HepG2 (cell line): Measurements from ENCODE around the gene PRRT1. TPM values are rescaled to one million over a fixed set of nuclear protein-coding genes. Genes with fewer than 3 reads are reported as not detected.

Experiments
- HOXA5 ChIP-seq: sonication (generic); formaldehyde crosslinking; IDR thresholded peaks from 2 replicates; pipeline ENCODE4 v1.4.0; 2020; ENCODE audit warnings: missing genetic modification reagents
- MAX ChIP-seq: IDR thresholded peaks from 2 replicates; pipeline ENCODE4 v1.6.1; 2012; ENCODE audit warnings: inconsistent platforms
- MEIS1 ChIP-seq: sonication (generic); formaldehyde crosslinking; IDR thresholded peaks from 2 replicates; pipeline ENCODE4 v1.9.0; 2021; ENCODE audit warnings: mild to moderate bottlenecking, missing genetic modification reagents, moderate library complexity, borderline replicate concordance
- MEIS2 ChIP-seq: sonication (generic); formaldehyde crosslinking; IDR thresholded peaks from 2 replicates; pipeline ENCODE4 v1.9.0; 2021; ENCODE audit warnings: mild to moderate bottlenecking, missing genetic modification reagents
- NCOR1 ChIP-seq: fragments of 200-600 bp; sonication (generic); IDR thresholded peaks from 2 replicates; pipeline ENCODE4 v1.7.0; 2017; ENCODE audit warnings: antibody characterized with exemption, low read length, borderline replicate concordance
- REST ChIP-seq, 2 experiments: IDR thresholded peaks; 2 replicates each; pipeline ENCODE4 v1.6.1; 2011 to 2012; ENCODE audit warnings: low read length in 2 of 2, borderline replicate concordance in 1 of 2, low read depth in 1 of 2, mild to moderate bottlenecking in 1 of 2, moderate library complexity in 1 of 2
- SOX13 ChIP-seq, 3 experiments: fragments of 450-650 bp in 1 of 3; sonication (generic) in 1 of 3; formaldehyde crosslinking in 1 of 3; IDR thresholded peaks in 2 of 3; conservative IDR thresholded peaks in 1 of 3; 2 replicates each; pipeline versions ENCODE4 v1.5.0 to v1.6.1; 2016 to 2020; ENCODE audit warnings: antibody characterized with exemption in 1 of 3, mild to moderate bottlenecking in 1 of 3, missing compliant biosample characterization in 1 of 3, missing genetic modification reagents in 1 of 3, moderate library complexity in 1 of 3
- THAP8 ChIP-seq: sonication (generic); formaldehyde crosslinking; IDR thresholded peaks from 2 replicates; pipeline ENCODE4 v1.5.1; 2020; ENCODE audit warnings: missing genetic modification reagents, mild to moderate bottlenecking, borderline replicate concordance
- ZBTB2 ChIP-seq: sonication (generic); formaldehyde crosslinking; IDR thresholded peaks from 2 replicates; pipeline ENCODE4 v1.8.0; 2022; ENCODE audit warnings: low read depth, missing genetic modification reagents
- ZBTB4 ChIP-seq: sonication (generic); formaldehyde crosslinking; IDR thresholded peaks from 2 replicates; pipeline ENCODE4 v1.4.0; 2020; ENCODE audit warnings: missing genetic modification reagents, mild to moderate bottlenecking, borderline replicate concordance
- ZNF138 ChIP-seq: sonication (generic); formaldehyde crosslinking; IDR thresholded peaks from 2 replicates; pipeline ENCODE4 v1.5.0; 2020; ENCODE audit warnings: mild to moderate bottlenecking, low read depth, missing genetic modification reagents
- ZNF276 ChIP-seq: sonication (generic); formaldehyde crosslinking; IDR thresholded peaks from 2 replicates; pipeline ENCODE4 v1.4.0; 2020; ENCODE audit warnings: mild to moderate bottlenecking, low read depth, missing genetic modification reagents
- ZNF878 ChIP-seq: sonication (generic); formaldehyde crosslinking; IDR thresholded peaks from 2 replicates; pipeline ENCODE4 v1.8.1; 2023; ENCODE audit warnings: mild to moderate bottlenecking, missing genetic modification reagents, moderate library complexity
- polyA plus RNA-seq, 8 experiments: library from polyadenylated mRNA; depleted of rRNA in 3 of 8; stranded (reverse) in 7 of 8; unstranded in 1 of 8; fragments of >200 nt; fragmentation: Illumina TruSeq in 4 of 8; extraction: Trizol in 4 of 8; gene quantifications; 2 replicates each; pipeline versions ENCODE4 v1.2.1 to v1.2.3, GENCODE V29; 2011 to 2016; ENCODE audit warnings: low read depth in 4 of 8, missing spikeins in 1 of 8, mixed read lengths in 1 of 8; ENCODE audit not compliant: insufficient read depth in 1 of 8
- total RNA-seq, 5 experiments: library from RNA; depleted of rRNA; stranded (reverse); fragments of >200 nt; fragmentation: Illumina TruSeq; extraction: Trizol; gene quantifications; 2 replicates each; pipeline ENCODE4 v1.2.3, GENCODE V29; 2016; ENCODE audit warnings: low read depth in 1 of 5

Gene PRRT1
- total and polyA plus RNA-seq, 2 of the 13 experiments (the other 11 are each of a cell fraction or from before 2014, with no cell fraction given), result 0.64 to 1.4 TPM

GRCh38 chr6:32153564-32154513 lies 2.1 kb upstream of the PRRT1 start, which contains the start of gene PPT2 (continued):
- TF ChIP-seq REST (IDR thresholded peaks at IDR 0.05; ENCODE audit: borderline replicate concordance in 1 of 2, low read depth in 1 of 2, low read length in 2 of 2) (peak in 1 of 2 experiments; percentile 34; a peak in 1 of 4 replicates), ZNF878 (CRISPR knock-in tag) (0 out of 2 replicates have a peak, but pooled peaks have one; percentile 27), ZNF138 (CRISPR knock-in tag) (0 out of 2 replicates have a peak, but pooled peaks have one; percentile 83), MEIS1 (CRISPR knock-in tag) (peak; percentile 80; the same call in 1 of the 2 replicates), ZBTB4 (CRISPR knock-in tag) (no peak; the same call in 1 of the 2 replicates), NCOR1 (peak; percentile 47; the same call in 1 of the 2 replicates), ZBTB2 (CRISPR knock-in tag) (0 out of 2 replicates have a peak, but pooled peaks have one; percentile 14), MAX (peak; percentile 57), SOX13 (IDR thresholded peaks at IDR 0.05) (no peak), SOX13 (CRISPR knock-in tag; conservative IDR thresholded peaks at IDR 0.05 in 1 of 2, IDR thresholded peaks at IDR 0.05 in 1 of 2) (peak in 1 of 2 experiments; percentile 14; a peak in 1 of 4 replicates), THAP8 (0 out of 2 replicates have a peak, but pooled peaks have one; percentile 39), HOXA5 (CRISPR knock-in tag) (peak; percentile 73; the same call in 1 of the 2 replicates), MEIS2 (CRISPR knock-in tag) (peak; percentile 75), ZNF276 (peak; percentile 81; the same call in 1 of the 2 replicates)
